ENCODE data around the gene RGS6. TPM values are rescaled to one million over a fixed set of nuclear protein-coding genes. Genes with fewer than 3 reads are reported as not detected.

RGS6 gene
- total RNA-seq, 1 donor from 2014 or later, result not detected

DNA sequence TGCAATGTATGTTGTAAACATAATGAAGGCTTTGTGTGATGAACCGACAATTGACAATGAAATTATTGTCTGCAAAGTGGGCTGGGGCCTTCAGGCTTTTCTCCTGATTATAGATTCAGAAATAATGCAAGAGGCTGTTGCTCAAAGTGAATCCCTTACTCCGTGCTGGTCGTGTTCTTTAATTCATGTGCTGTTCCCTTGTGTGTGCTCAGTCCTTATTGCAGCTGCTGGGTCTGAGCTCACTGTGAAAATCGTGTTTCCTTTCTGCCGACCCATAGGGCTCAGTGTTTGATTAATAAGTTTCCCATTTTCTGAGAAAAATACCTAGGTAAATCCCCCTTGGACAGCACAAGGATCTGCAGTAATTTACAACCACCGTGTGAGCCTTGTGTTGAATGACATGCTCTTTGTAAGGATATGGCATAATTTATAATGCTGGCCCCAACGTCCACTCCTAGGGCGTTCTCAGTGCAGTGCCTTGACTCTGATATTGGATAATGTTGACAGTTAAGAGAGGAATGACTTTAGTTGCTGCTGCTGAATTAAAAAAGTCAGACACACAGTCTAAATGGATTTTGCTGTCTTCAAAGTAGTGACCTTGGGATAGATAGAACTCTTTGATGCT lies 81.6 kb downstream of the RGS6 start:
- no peak for DNase-seq (ENCODE audit: low read depth, low spot score)

DNA sequence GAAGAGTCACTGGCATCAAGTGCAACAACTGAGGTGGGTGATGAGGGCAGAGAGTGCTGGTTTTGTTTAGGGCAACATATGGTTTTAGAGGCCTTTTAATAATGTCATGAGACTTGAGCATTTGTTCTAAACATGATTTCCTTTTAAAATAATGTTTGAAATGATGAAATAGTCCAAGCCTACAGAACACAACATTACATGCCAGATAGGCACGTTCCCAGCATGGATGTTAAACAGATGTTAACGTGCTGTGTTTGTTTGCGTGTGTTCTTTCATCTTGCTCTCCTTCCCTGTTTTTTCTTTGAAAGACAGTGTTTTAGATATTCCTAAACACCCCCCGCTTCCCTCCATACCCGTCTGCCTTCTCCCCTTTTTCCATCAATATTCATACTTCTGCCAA lies 82.3 kb downstream of the RGS6 start:
- no peak for DNase-seq (ENCODE audit: low read depth, low spot score)

DNA sequence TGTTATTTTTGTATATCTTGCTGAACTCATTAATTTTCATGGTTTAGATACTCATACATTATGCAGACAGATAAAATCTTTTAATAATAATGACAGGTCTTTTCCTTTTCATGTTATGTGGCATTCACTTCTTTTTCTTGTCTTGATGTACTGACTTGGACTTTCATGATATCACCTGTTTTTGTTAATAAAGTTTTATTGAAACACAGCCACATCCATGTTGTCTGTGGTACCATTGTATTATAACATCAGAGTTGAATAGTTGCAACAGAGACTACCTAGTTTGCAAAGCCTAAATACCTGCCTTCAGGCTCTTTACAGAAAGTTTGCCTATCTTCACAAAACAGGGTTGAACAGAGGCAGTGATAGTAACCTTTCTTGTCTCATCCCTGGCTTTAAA lies 85.1 kb downstream of the RGS6 start:
- DNase-seq (ENCODE audit: low read depth, low spot score), result no peak

DNA sequence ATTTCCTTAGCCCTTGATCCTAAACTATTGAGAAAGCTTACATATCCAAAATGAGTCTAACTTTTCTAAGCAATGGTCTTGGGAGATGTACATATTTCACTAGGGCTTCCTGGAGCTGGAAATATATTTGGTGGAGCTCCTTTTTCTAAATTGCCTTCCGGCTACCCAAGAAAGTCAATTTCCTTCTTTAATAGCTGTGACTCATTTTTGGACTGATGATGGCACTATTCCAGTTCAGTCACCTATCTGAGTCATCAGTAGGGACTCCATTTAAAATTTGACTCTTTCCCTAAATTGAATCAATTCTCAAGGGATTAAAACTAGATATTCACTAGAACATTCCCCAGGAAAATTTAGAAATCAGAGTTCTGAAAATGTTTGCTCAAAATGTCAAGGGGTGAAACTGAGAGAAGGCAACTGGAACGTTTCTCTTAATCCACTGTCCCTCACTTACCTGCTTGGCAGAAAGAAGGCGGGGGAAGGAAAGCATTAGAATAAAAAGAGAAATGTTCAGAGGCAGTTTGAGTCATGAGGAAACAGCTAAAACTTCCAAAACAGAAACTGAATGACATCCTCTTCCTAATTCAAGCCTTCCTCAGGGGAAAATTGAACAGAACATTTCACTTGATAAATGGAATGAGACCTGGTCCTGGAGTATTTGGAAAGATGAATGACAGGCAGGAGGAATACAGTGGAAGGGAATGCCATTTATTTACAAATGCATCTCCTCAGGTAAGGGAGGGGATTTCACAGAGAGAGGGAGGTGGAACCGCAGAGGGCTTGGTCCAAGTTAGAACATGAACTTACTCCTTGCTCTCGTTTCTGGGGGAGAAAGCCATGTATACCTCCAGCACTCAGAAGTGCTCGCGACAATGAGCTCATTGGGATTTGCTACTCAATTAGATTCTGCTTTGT lies 91.2 kb downstream of the RGS6 start:
- no peak for DNase-seq (ENCODE audit: low read depth, low spot score)

DNA sequence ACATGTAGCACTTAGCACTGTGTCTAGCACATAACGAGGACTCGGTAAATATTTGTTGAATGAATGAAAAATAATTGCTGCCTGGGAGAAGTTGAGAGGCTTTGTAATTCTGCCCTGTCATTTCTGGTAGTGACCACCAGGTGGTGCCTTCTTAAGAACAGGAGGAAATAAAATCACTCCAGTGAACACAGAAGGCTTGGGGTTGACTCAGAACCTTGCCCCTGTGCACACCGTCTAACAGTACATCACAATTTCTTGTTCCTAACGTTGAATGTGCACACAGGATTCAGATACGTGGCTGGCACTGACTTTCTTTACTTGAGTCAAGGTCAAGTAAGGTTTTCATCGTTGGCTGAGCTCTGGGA lies 91.8 kb downstream of the RGS6 start:
- no peak for DNase-seq (ENCODE audit: low read depth, low spot score)

DNA sequence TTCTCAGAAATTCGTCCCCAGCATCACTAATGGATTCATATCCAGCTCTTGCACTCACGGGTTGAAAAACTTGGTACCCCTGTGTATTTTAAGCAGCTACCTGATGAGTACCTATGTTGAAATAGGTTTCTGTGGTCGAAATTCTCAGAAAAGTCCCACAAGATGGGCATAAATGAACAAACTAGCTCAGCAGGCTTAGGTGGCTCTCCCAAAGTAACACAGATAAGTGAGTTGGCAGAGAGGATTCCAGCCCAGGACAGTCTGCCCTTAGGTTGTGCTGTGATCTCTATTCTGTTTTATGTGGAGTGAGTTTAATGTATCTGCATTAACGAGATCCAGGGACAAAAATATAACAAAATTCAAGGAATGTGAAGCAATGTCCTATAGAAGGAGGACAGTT lies 92.3 kb downstream of the RGS6 start:
- no peak for DNase-seq (ENCODE audit: low read depth, low spot score)

DNA sequence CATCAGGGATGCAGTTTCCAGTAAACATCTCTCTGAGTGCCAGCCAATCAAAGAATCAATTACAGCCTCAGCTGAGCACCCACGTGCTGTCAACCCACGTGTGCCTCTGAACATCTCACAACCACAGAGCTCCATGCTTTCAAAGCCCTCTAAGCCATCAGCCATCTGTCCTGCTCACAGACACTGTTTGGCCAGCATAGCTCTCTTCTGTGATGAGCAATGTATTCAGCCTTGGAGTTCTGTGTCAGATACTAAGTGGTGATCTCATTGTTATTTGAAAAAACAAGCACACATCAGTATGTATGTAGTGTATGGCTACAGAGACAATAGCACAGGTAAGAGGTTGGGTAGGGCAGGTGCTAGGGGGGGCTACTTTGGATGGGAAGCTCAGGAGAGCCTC lies 94.3 kb downstream of the RGS6 start:
- no peak for DNase-seq (ENCODE audit: low read depth, low spot score)

DNA sequence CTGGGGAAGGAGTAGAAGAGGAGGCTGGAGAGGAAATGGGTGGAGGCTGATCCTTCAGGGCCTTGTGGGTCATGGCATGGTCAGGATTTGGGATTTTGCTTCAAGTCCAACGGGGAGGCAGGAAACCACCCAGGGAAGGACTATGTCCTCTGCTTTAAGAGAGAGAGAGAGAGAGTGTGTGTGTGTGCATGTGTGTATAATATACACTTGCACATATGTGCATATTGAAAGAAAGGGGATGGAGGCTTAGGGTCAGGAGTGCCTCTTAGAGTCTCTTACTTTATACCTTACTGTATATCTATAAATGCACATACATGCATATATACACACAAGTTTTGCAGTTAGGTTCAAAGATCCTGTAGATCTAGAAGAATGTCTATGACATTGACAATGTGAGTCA lies 94.8 kb downstream of the RGS6 start:
- DNase-seq (ENCODE audit: low read depth, low spot score), result no peak

DNA sequence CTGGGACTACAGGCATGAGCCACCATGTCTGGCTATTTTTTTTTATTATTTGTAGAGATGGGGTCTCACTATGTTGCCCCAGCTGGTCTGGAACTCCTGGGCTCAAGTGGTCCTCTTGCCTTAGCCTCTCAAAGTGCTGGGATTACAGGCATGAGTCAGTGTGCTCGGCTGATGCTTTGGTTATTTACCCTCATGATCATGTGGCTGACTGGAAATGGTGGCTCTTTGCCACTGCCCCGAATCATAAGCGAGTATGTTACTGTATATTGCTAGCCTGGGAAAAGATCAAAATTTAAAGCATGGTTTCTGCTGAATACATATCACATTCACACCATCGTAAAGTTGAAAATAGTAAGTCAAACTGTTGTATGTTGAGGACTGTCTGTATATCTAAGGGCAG lies 101.1 kb downstream of the RGS6 start:
- DNase-seq (ENCODE audit: low read depth, low spot score), result no peak

DNA sequence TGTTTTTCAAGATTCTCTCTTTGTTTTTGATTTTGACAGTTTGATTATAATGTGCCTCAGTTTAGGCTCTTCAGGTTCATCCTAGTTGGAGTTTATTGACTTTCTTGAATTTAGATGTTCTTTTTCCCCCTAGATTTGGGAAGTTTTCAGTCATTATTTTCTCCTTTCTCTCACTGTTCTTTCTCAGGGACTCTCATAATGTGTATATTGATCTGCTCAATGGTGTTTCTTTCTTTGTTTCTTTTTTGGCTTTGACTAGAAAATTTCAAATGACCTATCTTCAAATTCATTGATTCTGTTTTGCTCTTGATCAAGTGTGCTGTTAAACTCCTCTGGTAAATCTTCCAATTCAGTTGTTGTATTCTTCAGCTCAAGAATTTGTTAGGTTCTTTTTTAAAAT lies 108.3 kb downstream of the RGS6 start:
- DNase-seq (ENCODE audit: low read depth, low spot score), result no peak

DNA sequence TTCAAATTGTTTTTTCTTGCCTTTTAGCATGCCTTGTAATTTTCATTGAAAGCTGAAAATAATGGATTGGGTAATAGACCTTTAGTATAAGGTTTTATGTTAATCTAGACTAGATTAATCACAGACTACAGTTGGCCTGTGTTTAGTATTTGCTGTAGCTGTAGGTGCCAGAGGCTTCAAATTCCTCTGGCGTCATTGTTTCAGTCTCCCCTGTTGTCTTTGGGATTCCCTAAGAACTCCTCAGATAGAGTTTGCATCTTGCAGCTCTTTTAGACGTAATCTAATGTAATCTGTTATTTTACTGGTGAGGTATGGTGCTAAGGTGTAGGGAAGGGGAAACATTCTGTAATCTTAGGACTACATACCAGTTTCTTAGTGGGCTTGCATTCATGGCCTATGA lies 113.0 kb downstream of the RGS6 start:
- DNase-seq (ENCODE audit: low read depth, low spot score), result no peak

DNA sequence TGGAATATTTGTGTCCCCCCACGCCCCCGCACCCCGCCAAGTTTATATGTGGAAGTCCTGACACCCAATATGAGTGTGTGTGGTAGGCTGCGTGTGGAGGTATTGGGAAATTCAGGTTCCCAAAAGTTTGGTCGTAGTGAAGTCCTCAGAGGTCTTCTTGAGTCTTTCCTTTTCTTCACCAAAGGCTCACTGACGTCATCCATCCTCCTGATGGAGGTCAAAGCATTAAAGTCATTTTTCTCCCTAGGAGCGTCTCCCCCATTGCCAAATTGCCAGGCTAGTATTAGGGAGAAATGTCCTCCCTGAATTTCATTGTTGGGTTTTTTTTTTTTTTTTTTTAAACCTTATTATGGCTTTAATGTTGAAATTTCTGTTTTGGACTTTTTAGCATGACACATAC lies 113.7 kb downstream of the RGS6 start:
- DNase-seq (ENCODE audit: low read depth, low spot score), result no peak

DNA sequence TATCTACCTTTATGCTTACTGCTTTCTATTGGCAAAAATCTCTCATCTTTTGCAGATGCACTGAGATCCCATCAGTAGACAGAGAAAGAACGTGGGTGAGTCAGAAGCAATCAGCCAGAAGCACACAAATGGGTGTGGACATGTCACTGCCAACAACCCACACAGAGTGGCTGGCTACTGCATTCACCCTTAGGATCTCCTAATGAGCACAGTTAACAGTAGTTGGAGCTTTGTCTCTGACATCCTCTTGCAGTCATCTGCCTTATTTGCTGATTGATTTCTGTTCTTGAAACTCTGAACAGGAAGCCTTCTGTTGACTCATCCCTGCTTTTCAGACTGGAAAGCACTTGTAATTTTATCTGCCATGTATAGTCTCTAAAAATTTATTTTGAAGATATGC lies 117.2 kb downstream of the RGS6 start:
- no peak for DNase-seq (ENCODE audit: low read depth, low spot score)

DNA sequence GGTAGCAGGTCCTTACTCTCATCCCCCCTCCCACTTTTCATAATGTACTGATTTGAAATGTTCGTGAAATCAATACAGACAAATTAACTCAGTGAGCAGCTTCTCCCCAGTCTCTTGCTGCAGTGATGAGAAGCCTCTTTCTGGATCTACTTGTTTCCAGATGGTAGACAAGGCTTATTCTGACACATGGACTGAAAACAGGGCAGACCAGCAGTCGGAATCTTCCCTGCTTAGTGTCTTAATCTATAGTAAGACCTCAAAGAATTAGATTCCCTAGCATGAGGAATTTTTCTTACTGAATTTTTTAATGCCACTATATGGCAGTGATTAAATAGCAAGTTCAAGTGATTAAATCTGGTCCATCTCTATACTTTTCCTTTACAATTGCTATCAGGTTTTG lies 120.1 kb downstream of the RGS6 start:
- no peak for DNase-seq (ENCODE audit: low read depth, low spot score)

DNA sequence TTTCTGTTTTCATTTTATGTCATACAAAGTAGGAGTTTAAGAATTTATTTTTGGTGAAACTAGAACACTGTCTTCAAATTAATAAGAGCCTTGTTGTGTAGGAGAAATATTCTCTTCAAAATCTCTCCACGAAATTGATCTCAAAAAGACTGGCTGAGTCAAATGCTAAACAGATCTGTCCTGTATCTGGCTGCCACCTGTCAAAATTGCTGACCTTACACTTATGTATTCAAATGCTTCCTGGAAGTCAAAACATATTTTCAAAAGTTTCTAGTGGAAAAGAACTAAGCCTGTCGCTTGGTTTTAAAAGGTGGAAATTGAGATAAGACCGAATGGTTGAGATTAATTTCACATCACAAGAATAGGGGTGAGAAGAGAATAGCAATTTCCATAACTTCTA lies 121.4 kb downstream of the RGS6 start:
- no peak for DNase-seq (ENCODE audit: low read depth, low spot score)

DNA sequence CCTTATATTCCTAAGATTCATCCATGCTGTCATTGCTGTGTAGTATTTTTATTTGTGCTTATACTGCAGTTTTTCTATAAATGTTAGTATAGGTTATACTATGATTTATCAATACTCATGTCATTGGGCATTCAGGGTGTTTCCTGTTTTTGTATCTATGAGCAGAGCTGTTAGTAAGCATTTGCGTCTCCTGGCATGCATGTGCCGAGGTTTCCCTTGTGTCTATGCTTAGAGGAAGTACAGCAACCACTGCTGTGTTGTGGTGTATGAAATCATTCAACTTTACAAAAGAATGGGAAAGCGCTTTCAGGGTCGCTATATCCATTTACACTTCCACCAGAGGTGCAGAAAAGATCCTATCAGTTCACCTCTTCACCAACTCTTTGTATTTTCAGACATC lies 122.7 kb downstream of the RGS6 start:
- no peak for DNase-seq (ENCODE audit: low read depth, low spot score)

DNA sequence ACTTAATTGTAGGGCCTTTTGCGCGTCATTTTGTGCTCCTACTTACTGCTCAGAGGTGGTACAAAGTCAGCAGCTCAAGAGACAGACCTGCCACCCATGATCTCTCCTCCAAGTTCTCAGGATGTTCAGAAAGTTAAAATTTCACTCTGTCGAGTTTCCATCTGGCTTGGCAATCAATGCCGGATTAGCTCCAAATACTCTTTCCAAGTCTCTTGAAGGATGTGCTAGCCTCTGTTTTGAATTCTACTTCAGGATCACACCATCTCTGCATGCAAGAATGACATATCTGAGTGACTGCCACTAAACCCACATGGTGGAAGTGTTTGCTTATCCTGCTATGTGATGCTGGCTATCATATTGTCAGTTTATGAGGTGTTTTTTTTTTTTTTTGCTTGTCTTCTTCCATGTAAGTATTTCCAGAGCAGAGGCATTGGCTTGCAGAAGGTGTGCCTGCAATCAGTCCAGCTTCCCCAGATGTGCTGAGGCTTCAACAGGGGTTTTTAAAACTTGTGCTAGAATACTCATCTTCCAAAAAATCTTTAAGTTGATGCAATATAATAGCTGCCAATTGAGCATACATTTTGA lies 125.6 kb downstream of the RGS6 start:
- no peak for DNase-seq (ENCODE audit: low read depth, low spot score)

DNA sequence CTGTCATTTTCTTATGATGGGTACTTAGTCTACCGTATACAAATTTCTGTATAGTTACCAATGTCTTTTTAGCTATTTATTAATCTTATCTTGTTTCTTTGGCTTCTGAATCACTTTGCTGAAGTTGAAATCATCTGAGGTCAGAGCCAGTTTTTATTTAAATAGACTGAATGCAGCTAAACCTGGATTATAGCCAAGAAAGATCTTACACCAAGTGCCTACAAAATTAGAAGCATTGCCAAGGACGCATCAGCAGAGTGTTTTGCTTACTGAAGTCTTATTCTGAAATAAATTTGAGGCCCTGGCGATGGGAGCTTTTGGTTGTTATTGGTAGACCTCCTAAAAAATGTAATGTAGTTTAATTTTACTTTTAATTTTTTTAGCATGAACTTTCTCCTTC lies 128.2 kb downstream of the RGS6 start:
- DNase-seq (ENCODE audit: low read depth, low spot score), result no peak

DNA sequence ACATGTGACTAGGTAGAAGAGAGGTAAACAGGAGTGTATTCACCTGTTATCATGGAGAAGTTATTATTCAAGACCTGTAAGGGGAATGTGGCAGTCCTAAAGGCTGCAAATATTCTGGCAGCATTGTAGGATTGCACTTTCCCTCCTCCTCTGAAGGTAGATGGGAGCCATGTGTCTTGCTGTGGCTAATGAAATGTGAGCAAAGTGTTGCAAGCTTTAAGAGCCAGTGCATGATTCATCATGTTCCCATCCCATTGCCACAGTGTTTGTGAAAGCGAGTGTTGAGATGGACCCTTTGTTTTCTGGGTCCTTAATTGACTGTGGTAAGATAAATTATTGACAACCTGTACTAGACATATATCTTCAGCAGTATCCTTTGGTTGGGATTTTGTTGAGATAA lies 128.7 kb downstream of the RGS6 start:
- DNase-seq (ENCODE audit: low read depth, low spot score), result no peak

DNA sequence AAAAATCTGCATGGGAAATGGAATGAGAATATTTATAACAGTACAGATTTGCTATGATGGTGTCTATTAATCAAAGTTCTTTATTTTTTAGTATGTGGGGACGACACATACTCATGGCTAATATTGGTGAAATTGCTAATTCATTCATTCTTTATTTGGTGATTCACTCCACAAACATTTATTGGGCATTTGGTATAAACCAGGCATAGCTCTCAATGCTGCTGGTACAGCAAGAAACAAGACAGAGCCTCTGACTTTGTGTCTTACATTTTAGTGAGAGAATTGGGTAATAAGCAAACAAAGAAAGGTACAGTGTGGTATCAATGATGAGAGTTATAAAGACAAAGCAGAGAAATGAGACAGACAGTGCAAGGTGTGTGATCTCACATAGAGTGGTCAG lies 129.5 kb downstream of the RGS6 start:
- no peak for DNase-seq (ENCODE audit: low read depth, low spot score)

DNA sequence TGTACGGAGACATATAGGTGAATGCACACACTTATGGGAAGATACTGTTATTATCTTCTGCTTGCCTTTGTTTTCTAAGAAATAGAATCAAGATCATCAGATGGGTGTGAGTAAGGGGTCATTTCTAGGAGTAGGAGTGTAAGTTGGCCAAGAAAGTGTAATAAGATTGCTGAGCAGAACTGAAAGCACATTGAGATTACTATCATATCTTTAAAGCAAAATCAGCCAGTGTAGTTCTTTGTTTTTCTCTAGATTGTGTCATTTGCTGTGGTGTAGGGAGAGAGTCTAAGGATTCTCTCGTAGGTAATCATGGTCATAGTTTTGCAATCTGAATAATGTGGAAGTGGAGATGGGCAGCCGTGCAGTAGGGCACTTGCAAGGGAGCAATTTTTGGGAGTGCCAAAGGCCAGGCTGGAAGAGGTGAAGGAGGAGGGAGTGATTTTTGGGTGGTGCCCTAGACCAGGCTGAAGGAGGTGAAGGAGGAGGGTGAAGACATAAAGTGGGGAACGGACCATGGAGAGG lies 131.6 kb downstream of the RGS6 start:
- no peak for DNase-seq (ENCODE audit: low read depth, low spot score)

DNA sequence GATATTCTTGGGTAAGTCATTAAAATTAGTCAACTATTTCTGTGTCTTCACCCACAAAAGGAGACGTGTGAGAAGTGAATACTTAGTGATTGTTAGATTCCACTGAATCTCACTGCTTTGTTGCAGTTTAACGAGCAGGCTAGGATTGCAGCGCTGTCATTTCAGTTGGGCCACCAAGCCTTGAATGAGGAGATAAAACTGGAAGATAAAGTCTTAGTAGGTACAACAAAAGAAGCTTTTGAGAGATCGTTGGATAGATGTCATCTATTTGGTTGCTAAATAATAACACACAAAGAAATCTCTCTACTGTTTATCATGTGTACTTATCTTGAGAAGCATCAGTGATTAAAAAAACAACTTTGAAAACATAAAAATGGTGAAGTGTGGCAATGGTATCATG lies 132.3 kb downstream of the RGS6 start:
- no peak for DNase-seq (ENCODE audit: low read depth, low spot score)

DNA sequence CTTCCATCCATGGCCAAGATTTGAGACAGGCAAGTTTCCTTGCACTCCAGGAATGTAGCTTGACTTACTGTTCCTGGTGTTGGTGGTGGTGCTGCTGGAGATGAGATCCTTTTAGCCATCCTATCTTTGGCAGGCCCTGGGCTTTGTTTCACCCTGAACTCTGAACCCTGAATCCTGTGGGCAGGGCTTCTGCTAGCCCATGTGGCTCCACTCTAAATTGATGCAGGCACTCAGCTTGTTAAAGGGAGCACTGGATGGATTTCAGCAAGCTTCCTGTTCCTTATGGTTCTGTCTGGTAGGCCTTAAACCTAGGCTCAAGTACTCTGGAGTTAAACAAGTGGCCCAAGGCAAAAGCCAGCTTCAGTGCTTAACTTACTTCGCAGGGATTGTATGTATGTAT lies 138.2 kb downstream of the RGS6 start:
- no peak for DNase-seq (ENCODE audit: low read depth, low spot score)
